DMS114 treated with DMSO at 0.1 percent for 48 hours (cell line): ENCODE data around the gene ADAMTS12.

Experiments
- DNase-seq: peaks from one replicate; lab custom pipeline; 2025; ENCODE audit not compliant: unreplicated experiment; lab: John Stamatoyannopoulos, UW

The ADAMTS12 gene

GRCh38 chr5:33725806-33726205 is 166.0 kb downstream of the ADAMTS12 start:
- DNase-seq, result no peak

GRCh38 chr5:33721491-33722200 is 170.1 kb downstream of the ADAMTS12 start:
- no peak for DNase-seq

- no peak for DNase-seq
Measured at GRCh38 chr5:33720176-33720575, 171.6 kb downstream of the ADAMTS12 start.

- DNase-seq, result no peak
Measured at GRCh38 chr5:33719769-33720168, 172.0 kb downstream of the ADAMTS12 start.

DNA sequence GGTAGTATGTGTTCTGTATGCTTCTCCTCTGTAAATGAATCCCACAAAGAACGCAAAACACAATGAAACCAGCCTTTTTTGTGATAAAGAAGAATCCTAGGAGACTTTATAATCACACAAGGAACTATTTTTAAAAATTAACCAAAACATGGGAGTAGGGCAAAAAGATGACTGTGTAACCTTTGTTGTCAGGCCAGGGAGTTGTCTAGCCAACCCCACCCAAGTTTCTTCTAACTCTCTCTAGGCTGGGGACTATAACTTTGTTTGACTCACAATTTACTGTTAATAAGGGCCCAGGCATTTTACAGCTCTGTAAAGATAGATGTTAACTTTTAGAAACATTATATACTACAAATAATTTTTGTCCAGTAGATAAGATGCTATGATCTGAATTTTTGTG is 176.1 kb downstream of the ADAMTS12 start:
- no peak for DNase-seq

DNA sequence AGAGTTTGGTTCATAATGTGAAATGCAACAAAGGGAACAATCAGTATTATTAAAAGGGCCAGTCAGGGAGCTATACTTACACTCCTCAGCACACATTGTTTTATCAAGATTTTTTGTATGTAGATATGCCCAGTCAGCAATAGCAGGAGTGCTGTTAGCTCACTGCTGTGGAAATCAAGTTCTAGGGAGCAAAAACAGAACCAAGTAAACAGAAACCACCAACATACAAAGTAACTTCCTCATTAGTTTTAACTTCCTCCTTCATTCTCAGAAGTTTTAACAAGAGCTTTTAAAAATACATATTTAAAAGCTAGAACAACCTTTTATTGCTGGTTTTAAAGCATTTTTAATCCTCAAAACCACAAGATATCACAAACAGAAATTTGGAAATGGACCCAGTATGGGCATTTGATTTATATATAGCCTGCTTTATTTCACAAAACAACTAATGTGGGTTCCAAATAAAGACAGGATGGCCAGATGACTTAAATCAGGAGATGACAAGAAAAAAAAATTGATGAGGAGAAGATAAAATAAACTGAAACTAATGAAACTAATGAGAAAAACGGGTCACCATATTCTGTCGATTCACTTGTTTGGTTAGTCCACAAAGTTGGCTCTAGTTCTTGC is 178.5 kb downstream of the ADAMTS12 start:
- no peak for DNase-seq

DNA sequence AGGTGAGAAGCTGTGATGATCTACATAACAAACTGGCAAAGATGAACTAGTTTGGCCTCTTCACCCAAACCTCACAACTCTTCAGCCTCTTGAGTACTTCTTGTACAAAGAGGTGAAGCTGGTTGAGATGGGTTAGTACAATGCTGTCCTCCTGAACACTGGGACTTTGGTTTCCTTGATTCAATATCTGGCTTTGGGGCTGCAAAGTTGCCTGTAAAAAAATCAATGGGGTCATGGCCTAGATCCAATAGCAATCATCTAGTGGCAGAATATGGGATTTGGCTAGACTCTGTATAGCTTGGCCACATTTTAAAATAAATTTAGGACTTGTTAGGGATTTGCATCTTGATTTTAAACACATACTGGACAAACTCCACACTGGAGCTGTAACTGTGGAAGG is 179.1 kb downstream of the ADAMTS12 start:
- DNase-seq, result no peak

GRCh38 chr5:33711094-33711679 is 180.6 kb downstream of the ADAMTS12 start:
- no peak for DNase-seq

GRCh38 chr5:33702867-33703266 is 188.9 kb downstream of the ADAMTS12 start:
- DNase-seq, result no peak

DNA sequence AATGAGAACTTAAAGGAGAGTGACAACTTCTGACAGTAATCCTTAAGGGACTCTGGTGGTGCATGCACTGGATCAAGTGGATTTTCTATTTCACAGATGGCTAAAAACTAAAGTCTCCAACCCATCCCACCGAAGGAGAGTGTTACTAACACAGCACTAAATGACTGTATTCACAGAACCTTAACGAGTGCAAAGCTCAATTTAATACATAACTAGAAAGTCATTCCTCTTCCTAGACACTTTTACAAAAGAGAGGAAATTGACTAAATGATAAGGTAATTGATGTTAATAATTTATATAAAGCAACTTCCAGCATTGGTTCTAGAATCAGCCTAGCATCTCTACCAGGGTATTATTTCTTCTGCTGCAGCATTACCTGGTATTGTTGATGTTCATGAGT is 189.8 kb downstream of the ADAMTS12 start:
- DNase-seq, result no peak

GRCh38 chr5:33701251-33701650 is 190.5 kb downstream of the ADAMTS12 start:
- DNase-seq, result no peak

DNA sequence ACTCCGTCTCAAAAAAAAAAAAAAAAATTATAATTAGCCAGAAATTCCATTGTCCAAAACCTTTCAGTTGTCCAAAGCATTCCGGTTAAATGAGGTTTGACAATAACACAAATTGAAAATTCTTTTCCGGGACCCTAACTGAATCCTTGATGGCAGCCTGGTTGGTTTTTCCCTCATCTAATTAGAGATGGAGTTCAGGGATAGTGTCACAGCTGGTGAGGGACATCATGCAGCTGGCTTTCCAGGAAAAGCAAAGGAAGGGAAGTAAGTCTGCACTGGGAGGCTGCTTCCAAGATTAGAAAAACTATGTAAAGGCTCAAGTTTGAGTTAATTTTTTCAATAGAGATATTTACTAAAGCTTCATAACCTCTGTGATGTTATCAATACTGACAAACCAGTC is 195.4 kb downstream of the ADAMTS12 start:
- DNase-seq, result no peak

- no peak for DNase-seq
Measured at GRCh38 chr5:33692980-33693379, 198.8 kb downstream of the ADAMTS12 start.

- DNase-seq, result no peak
Measured at GRCh38 chr5:33691856-33692255, 199.9 kb downstream of the ADAMTS12 start.

DNA sequence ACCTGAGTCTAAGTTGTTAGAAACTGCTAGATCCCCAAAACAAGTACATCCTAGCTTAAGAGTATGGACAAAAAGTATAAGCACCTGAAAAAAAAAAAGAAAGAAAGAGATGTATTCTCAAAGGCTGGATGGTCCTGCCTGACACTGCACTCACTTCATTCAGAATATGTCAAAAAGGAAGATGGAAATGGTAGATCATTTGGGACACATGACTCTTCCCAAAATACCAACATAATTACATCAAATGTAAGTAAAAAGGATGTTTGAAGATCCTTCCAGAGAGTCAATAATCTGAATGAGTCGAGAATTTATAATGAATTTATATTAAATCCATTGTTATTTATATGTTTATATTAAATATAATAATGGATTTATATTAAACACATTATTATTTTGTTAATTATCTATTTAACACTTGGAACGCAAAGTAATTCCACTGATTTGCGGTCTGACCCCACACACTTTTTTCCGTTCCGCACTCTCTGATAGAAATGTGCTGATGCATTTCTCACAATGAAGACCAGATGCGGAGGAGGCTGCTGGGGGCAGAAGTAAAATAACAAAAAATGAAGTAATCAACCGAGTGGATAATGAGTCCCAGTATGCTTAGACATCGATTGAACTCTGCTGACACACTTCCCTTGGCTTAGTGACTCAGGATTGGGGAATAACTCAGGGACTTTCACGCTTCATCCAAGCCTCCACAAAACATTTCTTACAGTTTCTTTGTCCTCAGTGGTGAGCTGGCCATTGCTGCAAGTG is 201.2 kb downstream of the ADAMTS12 start:
- DNase-seq, result no peak

- no peak for DNase-seq
Measured at GRCh38 chr5:33688526-33688925, 203.3 kb downstream of the ADAMTS12 start.

DNA sequence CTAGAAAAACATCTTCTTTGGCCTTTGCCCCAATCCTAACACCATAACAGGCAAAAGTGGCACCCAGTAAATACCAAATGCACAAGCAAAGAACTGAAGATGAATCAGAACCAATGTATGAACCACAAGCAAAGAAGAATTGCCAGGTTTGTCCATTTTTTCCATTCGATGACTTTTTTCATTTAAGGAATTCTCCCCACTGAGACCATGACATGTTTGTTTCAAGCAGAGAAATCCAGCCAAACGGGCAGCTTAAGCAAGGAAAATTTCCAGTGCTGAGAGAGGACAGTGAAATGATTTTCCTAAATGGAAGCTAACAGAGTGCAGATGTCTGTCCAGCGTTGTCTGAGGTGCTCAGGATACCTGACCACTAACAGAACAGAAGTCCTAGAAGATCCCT is 203.7 kb downstream of the ADAMTS12 start:
- DNase-seq, result no peak

DNA sequence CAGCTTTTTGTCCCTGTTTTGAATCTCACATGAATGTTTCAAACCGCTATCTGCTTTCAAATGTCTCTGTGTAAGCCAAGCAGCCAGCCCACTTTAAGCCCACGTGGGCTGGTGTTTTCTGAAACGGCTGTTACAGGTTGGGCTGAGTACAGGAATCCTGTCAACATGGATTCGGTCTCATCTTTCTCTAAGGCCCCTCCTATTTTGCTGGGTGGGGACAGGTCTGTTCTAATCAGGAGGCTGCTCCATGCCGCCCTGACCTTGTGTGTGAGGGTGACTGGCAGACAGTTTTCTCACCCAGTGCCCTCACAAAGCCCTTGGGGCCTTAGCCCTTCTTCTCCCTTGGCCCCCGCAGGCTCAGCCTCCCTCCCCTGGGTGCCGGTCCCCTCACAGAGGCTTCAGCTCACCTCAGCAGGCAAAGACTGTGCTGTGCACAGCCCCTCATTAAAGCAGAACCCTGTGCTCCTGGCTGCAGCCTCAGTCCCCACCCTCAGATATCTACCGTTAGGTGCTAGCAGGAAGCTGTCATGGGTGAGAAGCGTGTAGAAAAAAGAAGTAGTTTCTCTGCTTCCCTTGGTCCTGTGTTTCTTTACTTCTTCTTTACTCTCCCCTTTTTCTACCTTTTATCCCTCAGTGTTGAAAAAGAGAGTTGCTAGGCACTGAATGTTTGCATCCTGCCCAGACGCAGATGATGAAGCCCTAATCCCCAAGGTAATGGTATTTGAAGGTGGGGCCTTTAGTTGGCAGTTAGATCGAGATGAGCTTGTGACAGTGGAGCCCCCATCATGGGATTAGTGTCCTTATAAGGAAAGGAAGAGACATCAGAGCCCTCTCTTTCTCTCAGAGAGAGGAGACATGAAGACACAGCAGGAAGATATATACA is 205.7 kb downstream of the ADAMTS12 start:
- no peak for DNase-seq

DNA sequence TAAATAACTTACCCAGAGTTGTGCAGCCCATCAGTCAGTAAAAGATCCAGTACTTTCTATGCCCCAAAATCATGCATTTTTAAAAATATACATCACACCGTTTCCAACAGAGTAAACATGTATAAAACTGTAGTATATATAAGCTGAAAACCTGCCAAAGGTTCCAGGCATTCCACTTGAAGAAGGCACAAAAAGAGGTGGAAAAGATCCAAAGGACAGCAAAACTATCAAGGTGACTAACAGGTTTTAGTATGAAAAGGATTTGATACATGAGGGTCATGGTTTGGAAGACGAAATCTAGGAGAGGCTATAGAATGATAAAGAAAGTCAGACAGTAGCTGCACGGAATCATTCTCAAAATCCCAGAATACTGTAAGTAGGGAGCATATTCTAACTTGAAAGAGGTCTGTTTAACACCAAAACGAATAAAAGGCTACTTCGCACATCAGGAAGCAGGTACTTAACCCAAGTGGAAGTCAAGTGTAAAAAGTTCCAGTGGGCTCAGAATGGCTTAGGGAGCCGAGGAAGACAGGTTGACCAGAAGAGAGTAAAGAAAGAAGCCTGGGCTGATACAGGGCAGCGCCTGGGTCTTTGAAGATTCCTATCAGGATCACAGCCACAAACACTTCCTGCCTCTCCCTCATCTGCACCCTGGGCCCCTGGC is 207.2 kb downstream of the ADAMTS12 start:
- no peak for DNase-seq

GRCh38 chr5:33679791-33680190 is 212.0 kb downstream of the ADAMTS12 start:
- DNase-seq, result no peak
